ENCODE results near the gene SLC5A6.

DNA sequence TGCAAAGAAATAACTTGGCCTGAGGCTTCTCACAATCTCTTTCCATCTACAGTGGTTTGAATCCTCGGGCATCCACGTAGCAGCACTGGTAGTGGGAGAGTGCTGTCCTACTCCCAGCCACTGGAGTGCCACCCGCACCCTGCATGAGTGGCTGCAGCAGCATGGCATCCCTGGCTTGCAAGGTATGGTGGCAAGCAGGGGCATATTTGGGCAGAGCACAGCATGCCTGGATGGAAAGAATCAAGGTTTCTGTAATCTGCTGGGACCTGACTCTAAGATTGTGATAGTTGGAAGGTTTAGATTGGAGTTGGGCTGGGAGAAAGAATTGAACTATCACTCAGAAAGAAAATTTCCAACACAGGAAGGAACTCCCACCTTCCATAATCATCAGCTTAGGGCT, 9.1 kb upstream of the SLC5A6 start:
- TF ChIP-seq, protein P1, sequence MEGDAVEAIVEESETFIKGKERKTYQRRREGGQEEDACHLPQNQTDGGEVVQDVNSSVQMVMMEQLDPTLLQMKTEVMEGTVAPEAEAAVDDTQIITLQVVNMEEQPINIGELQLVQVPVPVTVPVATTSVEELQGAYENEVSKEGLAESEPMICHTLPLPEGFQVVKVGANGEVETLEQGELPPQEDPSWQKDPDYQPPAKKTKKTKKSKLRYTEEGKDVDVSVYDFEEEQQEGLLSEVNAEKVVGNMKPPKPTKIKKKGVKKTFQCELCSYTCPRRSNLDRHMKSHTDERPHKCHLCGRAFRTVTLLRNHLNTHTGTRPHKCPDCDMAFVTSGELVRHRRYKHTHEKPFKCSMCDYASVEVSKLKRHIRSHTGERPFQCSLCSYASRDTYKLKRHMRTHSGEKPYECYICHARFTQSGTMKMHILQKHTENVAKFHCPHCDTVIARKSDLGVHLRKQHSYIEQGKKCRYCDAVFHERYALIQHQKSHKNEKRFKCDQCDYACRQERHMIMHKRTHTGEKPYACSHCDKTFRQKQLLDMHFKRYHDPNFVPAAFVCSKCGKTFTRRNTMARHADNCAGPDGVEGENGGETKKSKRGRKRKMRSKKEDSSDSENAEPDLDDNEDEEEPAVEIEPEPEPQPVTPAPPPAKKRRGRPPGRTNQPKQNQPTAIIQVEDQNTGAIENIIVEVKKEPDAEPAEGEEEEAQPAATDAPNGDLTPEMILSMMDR (IDR thresholded peaks at IDR 0.05), result no peak
- TF ChIP-seq ZFX (IDR thresholded peaks at IDR 0.05; ENCODE audit: borderline replicate concordance), result no peak
